Peyer's patch (tissue), 4 donors: ENCODE measurements around the gene LRRC15. TPM values are rescaled to one million over a fixed set of nuclear protein-coding genes. Genes with fewer than 3 reads are reported as not detected.

Source experiments
- DNase-seq, 3 donors: peaks; one replicate each; pipeline ENCODE4 v3.0.0-alpha.2; 2017 to 2019
- H3K27ac ChIP-seq, 4 donors: fragments of 200-600 bp; sonication (generic); one replicate each; pipeline ENCODE4 v1.5.1; 2016 to 2019
- H3K27me3 ChIP-seq, 2 donors: fragments of 200-600 bp; sonication (generic); one replicate each; pipeline ENCODE4 v1.5.1; 2019
- H3K36me3 ChIP-seq, 3 donors: fragments of 200-600 bp; sonication (generic); one replicate each; pipeline ENCODE4 v1.5.1; 2016 to 2019
- H3K4me1 ChIP-seq, 4 donors: fragments of 200-600 bp; sonication (generic); one replicate each; pipeline ENCODE4 v1.5.1; 2016 to 2019
- H3K4me3 ChIP-seq, 4 donors: fragments of 200-600 bp; sonication (generic); 1 replicate in 3 of 4; 2 replicates in 1 of 4; pipeline ENCODE4 v1.5.1; 2016 to 2019; ENCODE audit warnings: mild to moderate bottlenecking in 1 of 4
- H3K9me3 ChIP-seq, 4 donors: fragments of 200-600 bp; sonication (generic); one replicate each; pipeline ENCODE4 v1.5.1; 2016 to 2019; ENCODE audit warnings: mild to moderate bottlenecking in 1 of 4
- POLR2A ChIP-seq, 2 donors: fragments of 450-650 bp; IDR thresholded peaks; one replicate each; pipeline ENCODE4 v1.5.1; 2017; ENCODE audit warnings: antibody characterized with exemption in 2 of 2, mild to moderate bottlenecking in 2 of 2, moderate library complexity in 2 of 2
- total RNA-seq, 4 donors: library from RNA; depleted of rRNA; stranded (reverse); fragments of >200 nt; gene quantifications; one replicate each; pipeline ENCODE4 v1.1.0, GENCODE V29; 2016
- TF ChIP-seq, protein P1 (sequence below), 6 experiments: fragments of 450-650 bp in 4 of 6; fragments of 200-600 bp in 2 of 6; sonication (generic) in 1 of 6; IDR thresholded peaks; one replicate each; pipeline ENCODE4 v1.5.1; 2017 to 2019; ENCODE audit warnings: antibody characterized with exemption in 6 of 6, mild to moderate bottlenecking in 3 of 6, moderate library complexity in 1 of 6

The LRRC15 gene
- total RNA-seq, 4 donors from 2014 or later, result 0.28 TPM; not detected in 3

DNA sequence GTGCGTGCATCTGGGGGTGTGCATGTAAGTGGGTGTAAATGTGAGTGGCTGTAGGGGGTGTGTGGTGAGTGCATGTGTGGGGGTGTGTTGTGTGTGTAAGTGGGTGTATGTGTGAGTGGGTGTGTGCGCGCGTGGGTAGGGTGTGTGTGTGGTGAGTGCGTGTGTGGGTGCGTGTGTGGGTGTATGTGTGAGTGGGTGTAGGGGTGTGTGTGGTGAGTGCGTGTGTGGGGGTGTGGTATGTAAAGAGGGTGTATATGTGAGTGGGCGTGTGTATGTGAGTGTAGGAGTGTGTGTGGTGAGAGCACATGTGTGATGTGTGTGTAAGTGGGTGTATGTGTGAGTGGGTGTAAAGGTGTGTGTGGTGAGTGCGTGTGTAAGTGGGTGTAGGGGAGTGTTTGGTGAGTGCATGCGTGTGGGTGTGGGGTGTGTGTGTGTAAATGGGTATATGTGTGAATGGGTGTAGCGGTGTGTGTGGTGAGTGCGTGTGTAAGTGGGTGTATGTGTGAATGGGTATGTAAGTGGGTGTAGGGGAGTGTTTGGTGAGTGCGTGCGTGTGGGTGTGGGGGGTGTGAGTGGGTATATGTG lies 17.5 kb downstream of the LRRC15 start:
- DNase-seq, result no peak
- H3K36me3 ChIP-seq, result no peaks in the 10 kb centered on the region
- H3K9me3 ChIP-seq, result no peaks in the 10 kb centered on the region
- no peaks in the 10 kb centered on the region for H3K27me3 ChIP-seq
- TF ChIP-seq, protein P1, sequence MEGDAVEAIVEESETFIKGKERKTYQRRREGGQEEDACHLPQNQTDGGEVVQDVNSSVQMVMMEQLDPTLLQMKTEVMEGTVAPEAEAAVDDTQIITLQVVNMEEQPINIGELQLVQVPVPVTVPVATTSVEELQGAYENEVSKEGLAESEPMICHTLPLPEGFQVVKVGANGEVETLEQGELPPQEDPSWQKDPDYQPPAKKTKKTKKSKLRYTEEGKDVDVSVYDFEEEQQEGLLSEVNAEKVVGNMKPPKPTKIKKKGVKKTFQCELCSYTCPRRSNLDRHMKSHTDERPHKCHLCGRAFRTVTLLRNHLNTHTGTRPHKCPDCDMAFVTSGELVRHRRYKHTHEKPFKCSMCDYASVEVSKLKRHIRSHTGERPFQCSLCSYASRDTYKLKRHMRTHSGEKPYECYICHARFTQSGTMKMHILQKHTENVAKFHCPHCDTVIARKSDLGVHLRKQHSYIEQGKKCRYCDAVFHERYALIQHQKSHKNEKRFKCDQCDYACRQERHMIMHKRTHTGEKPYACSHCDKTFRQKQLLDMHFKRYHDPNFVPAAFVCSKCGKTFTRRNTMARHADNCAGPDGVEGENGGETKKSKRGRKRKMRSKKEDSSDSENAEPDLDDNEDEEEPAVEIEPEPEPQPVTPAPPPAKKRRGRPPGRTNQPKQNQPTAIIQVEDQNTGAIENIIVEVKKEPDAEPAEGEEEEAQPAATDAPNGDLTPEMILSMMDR (IDR thresholded peaks at IDR 0.05), result no peak
- no peak for TF ChIP-seq POLR2A (IDR thresholded peaks at IDR 0.05)
- no peak overlapping the region for H3K27ac ChIP-seq
- H3K4me3 ChIP-seq, result no peak overlapping the region
- H3K4me1 ChIP-seq, result no peaks in the 10 kb centered on the region

DNA sequence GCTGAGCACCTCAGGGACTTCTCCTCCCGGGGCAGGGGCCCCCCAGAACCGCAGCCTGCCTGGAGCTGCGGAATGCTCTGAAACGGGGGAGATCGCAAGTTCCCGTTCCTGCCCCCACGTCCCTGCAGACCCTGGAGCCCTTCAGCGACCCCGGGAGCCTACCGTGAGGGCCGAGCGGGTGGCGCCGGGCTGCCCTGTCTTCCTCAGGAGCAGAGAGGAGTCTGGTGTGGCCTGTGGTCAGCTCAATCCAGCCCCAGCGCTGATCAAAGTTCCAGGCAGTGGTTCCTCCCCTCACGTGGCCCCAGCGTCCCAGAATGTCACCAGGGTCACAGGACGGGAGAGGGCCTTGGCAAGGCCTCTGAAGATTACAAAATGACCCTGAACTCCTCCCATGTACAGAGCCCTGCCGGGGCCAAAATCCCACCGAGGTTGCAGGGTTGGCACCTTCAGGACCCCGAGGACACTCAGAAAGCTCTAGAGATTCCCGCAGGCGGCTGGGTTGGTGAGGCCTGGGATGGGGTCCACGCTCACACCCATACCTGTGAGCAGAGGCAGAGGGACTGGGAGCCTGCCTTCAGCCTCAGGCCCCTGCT lies 18.4 kb downstream of the LRRC15 start, which contains the start of gene CPN2:
TSS of gene CPN2 (minus strand) at position 249 of the 593 bp plus-strand sequence. CDS start 8,626 bp downstream, outside the sequence.
- Histone ChIP-seq H3K9me3 (no peaks in the 10 kb centered on the region), H3K4me1 (no peaks in the 10 kb centered on the region), H3K27ac (no peak within 1 kb of the TSS), H3K4me3 (peak within 1 kb of the TSS in 1 of 4 donors; percentile 31), H3K36me3 (no peaks in the 10 kb centered on the region), H3K27me3 (no peaks in the 10 kb centered on the region)
- no peak for DNase-seq
- TF ChIP-seq POLR2A (IDR thresholded peaks at IDR 0.05), result no peak

- no peak for TF ChIP-seq POLR2A (IDR thresholded peaks at IDR 0.05)
- H3K27ac ChIP-seq, result no peak overlapping the region
- no peaks in the 10 kb centered on the region for H3K27me3 ChIP-seq
- H3K4me3 ChIP-seq, result peak overlapping the region in 1 of 4 donors; percentile 31
- no peaks in the 10 kb centered on the region for H3K9me3 ChIP-seq
- no peak for DNase-seq
- H3K36me3 ChIP-seq, result no peaks in the 10 kb centered on the region
- no peaks in the 10 kb centered on the region for H3K4me1 ChIP-seq
Measured at GRCh38 chr3:194350726-194351071, 18.8 kb downstream of the LRRC15 start.

- no peaks in the 10 kb centered on the region for H3K36me3 ChIP-seq
- no peak for TF ChIP-seq POLR2A (IDR thresholded peaks at IDR 0.05)
- TF ChIP-seq, protein P1 (IDR thresholded peaks at IDR 0.05), result no peak
- no peaks in the 10 kb centered on the region for H3K27me3 ChIP-seq
Measured at GRCh38 chr3:194348354-194348753, 21.2 kb downstream of the LRRC15 start.

DNA sequence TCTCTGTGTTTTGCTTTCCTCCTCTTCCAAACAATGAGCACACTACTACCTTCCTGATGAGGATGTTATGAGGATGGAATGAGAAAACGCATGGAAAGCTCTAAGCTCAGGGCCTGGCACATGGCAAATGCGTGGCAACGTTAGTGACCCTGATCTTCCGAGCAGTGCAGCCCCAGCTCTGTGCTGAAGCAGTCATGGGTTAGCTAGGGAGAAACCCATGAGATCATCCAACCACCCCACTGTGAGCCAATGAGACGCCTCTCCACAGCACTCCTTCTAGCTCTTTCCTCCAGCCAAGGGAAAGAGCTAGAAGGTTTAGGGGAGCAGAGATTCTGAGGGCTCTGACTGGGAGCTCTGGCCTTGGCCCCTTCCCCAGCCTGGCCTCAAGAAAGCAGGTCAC lies 22.9 kb downstream of the LRRC15 start:
- no peak overlapping the region for H3K27ac ChIP-seq
- no peak overlapping the region for H3K4me3 ChIP-seq
- H3K27me3 ChIP-seq, result no peaks in the 10 kb centered on the region
- no peaks in the 10 kb centered on the region for H3K4me1 ChIP-seq
- no peak for TF ChIP-seq POLR2A (IDR thresholded peaks at IDR 0.05)
- TF ChIP-seq, protein P1 (IDR thresholded peaks at IDR 0.05), result no peak
- H3K36me3 ChIP-seq, result no peaks in the 10 kb centered on the region
- no peaks in the 10 kb centered on the region for H3K9me3 ChIP-seq
- no peak for DNase-seq

More at GRCh38 chr3:194348354-194348753, 21.2 kb downstream of the LRRC15 start:
- Histone ChIP-seq H3K9me3 (no peaks in the 10 kb centered on the region), H3K27ac (no peak overlapping the region), H3K4me3 (no peak overlapping the region), H3K4me1 (no peaks in the 10 kb centered on the region)
- DNase-seq, result no peak

DNA sequence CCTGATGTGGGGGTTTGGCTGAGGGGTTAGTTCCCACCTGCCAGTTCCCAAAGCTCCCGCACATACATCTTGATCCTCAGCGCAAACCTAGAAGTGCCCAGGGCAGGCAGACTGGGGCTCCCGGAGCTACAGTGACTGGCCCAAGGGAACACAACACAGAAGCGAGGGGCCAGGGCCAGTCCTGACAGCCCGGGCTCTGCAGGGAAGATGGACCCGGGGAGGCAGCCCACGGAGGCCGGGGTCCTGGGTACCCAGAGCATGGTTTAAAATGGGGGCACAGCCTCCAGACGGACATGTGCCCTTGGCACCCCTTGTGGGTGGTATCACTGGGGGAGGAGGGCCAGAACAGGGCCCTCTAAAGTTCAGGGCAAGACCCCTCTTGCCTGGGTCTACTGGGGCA lies 23.5 kb downstream of the LRRC15 start:
- no peak for DNase-seq

More for the DNA sequence above, 23.5 kb downstream of the LRRC15 start:
- Histone ChIP-seq H3K4me3 (no peak overlapping the region), H3K27ac (no peak overlapping the region), H3K9me3 (no peaks in the 10 kb centered on the region), H3K27me3 (no peaks in the 10 kb centered on the region), H3K4me1 (no peaks in the 10 kb centered on the region), H3K36me3 (no peaks in the 10 kb centered on the region)
- TF ChIP-seq POLR2A (IDR thresholded peaks at IDR 0.05), result no peak
- TF ChIP-seq, protein P1 (IDR thresholded peaks at IDR 0.05), result no peak
